Stimulated activated CD4-positive, alpha-beta T cell treated with anti-CD3 and anti-CD28 coated beads, Interleukin-1b, Interleukin-23, amount 100 ng/mL, for 48 hours (primary cell): ENCODE results near the gene ZFP92.

ENCODE experiments used
- DNase-seq: peaks from one replicate; pipeline ENCODE4 v3.0.0-alpha.2; 2020

ZFP92 gene

GRCh38 chrX:153457827-153458466 lies 46.7 kb downstream of the ZFP92 start:
- DNase-seq, result no peak

GRCh38 chrX:153458476-153458875 lies 47.2 kb downstream of the ZFP92 start:
- DNase-seq, result no peak

- no peak for DNase-seq
Measured at GRCh38 chrX:153459986-153460385, 48.7 kb downstream of the ZFP92 start.

- peak; percentile 22 for DNase-seq
Measured at GRCh38 chrX:153460826-153461225, 49.6 kb downstream of the ZFP92 start.
